Measurements from ENCODE around the gene CAPNS2. TPM values are rescaled to one million over a fixed set of nuclear protein-coding genes. Genes with fewer than 3 reads are reported as not detected.

Gene CAPNS2
- total RNA-seq, 1 donor from 2014 or later, result 4.7 TPM

DNA sequence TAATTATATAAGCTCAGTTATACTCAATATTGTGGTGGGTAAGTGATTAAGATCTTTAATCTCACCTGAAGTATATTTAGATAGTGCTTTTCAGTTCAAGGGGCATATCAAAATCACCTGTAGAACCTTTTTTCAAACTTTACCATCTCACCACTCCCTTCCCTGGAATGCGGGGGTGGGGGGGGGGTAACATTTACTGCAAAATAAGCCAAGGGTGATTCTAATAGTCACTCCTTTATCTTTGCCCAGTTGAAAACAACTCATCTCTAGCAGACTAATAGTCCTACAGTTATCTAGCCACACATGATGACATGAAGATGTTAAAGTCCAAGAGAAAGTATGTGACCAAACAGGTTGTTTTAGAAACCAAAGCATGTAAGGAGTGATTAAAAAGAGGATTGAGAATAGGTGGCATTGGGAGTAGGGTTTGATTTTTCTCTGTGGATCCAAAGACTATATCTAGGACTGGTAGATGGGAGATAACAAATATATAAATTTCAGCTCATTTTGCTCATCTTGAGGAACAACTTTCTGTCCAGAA is 36.1 kb upstream of the CAPNS2 start:
- no peak for DNase-seq (ENCODE audit: extremely low spot score, unreplicated experiment)
- Mint-ChIP-seq H3K4me1 (ENCODE audit: unreplicated experiment) (no peaks in the 10 kb centered on the region), H3K27me3 (no peaks in the 10 kb centered on the region), H3K36me3 (peaks cover 5% of the 10 kb centered on the region), H3K27ac (peak overlapping the region; percentile 36), H3K9me3 (peaks cover 5% of the 10 kb centered on the region), H3K4me3 (peak overlapping the region; percentile 45)
- TF ChIP-seq, protein P1, sequence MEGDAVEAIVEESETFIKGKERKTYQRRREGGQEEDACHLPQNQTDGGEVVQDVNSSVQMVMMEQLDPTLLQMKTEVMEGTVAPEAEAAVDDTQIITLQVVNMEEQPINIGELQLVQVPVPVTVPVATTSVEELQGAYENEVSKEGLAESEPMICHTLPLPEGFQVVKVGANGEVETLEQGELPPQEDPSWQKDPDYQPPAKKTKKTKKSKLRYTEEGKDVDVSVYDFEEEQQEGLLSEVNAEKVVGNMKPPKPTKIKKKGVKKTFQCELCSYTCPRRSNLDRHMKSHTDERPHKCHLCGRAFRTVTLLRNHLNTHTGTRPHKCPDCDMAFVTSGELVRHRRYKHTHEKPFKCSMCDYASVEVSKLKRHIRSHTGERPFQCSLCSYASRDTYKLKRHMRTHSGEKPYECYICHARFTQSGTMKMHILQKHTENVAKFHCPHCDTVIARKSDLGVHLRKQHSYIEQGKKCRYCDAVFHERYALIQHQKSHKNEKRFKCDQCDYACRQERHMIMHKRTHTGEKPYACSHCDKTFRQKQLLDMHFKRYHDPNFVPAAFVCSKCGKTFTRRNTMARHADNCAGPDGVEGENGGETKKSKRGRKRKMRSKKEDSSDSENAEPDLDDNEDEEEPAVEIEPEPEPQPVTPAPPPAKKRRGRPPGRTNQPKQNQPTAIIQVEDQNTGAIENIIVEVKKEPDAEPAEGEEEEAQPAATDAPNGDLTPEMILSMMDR (conservative IDR thresholded peaks at IDR 0.05), result no peak

DNA sequence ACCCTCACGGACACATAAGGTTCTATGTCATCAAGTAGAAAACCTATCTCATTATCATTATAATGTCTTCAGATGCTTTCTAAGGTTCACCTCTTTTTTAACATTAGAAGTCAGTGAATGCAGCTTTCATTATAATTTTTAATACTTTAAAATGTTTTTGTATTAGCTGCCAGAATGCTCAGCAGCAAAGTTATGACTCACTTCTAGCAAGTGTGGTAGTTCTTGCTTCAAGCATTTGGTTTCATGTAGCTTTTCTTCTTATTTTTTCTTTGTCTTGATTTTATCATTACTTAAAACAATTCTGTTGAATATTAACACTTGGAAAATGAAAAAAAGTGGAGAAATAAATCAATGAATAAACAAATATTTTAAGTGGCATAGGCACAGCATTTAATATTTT is 34.3 kb upstream of the CAPNS2 start:
- H3K4me3 Mint-ChIP-seq, result no peak overlapping the region
- TF ChIP-seq, protein P1 (conservative IDR thresholded peaks at IDR 0.05), result no peak
- H3K4me1 Mint-ChIP-seq (ENCODE audit: unreplicated experiment), result no peaks in the 10 kb centered on the region
- no peaks in the 10 kb centered on the region for H3K27me3 Mint-ChIP-seq
- peaks cover 5% of the 10 kb centered on the region for H3K9me3 Mint-ChIP-seq
- no peak overlapping the region for H3K27ac Mint-ChIP-seq
- H3K36me3 Mint-ChIP-seq, result peaks cover 9% of the 10 kb centered on the region
- DNase-seq (ENCODE audit: extremely low spot score, unreplicated experiment), result no peak

DNA sequence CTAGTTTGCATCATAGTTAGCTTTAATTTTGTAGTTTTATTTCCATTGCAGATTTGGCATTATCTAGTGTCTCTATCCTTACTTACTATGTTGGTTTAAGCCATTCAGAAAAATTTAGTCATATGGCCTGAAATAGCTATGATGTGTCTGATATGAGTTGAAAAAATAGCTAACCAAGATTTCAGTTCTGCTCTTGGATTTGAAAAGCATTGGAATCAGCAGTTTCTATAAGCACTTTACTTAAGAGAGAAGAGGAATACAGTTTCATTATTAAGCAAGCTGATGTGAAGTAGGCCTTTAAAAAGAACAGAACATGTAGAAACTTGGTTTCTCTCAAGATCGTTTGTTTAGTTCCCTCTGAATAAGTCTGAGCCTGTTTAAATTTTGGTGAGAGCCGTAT is 31.7 kb upstream of the CAPNS2 start:
- H3K27ac Mint-ChIP-seq, result no peak overlapping the region
- TF ChIP-seq, protein P1 (conservative IDR thresholded peaks at IDR 0.05), result no peak
- no peak for DNase-seq (ENCODE audit: extremely low spot score, unreplicated experiment)
- H3K4me1 Mint-ChIP-seq (ENCODE audit: unreplicated experiment), result no peaks in the 10 kb centered on the region
- H3K36me3 Mint-ChIP-seq, result peaks cover 9% of the 10 kb centered on the region
- H3K27me3 Mint-ChIP-seq, result no peaks in the 10 kb centered on the region
- H3K9me3 Mint-ChIP-seq, result peaks cover 5% of the 10 kb centered on the region
- no peak overlapping the region for H3K4me3 Mint-ChIP-seq

DNA sequence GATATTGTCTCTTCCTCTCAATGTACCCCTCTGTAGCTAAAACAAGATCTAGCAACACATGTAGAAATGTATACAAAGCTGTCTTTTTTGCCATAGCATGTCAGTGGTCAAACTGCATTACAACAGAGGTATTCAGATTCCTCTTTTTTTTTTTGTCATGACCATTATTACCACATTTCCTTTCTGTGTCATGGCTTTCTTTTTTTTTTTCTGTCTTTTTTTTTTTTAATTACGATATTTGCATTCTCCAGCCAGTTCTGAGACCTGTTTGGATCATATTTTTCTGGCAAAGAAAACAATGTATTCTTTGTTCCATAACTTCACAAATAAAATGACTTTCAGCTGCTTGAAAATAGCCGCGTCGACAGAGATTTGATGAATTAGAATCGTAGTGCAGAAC is 27.4 kb upstream of the CAPNS2 start:
- Mint-ChIP-seq H3K4me3 (no peak overlapping the region), H3K27me3 (no peaks in the 10 kb centered on the region), H3K36me3 (peaks cover 4% of the 10 kb centered on the region), H3K9me3 (no peaks in the 10 kb centered on the region), H3K4me1 (ENCODE audit: unreplicated experiment) (no peaks in the 10 kb centered on the region), H3K27ac (no peak overlapping the region)
- TF ChIP-seq, protein P1 (conservative IDR thresholded peaks at IDR 0.05), result no peak
- DNase-seq (ENCODE audit: extremely low spot score, unreplicated experiment), result no peak

DNA sequence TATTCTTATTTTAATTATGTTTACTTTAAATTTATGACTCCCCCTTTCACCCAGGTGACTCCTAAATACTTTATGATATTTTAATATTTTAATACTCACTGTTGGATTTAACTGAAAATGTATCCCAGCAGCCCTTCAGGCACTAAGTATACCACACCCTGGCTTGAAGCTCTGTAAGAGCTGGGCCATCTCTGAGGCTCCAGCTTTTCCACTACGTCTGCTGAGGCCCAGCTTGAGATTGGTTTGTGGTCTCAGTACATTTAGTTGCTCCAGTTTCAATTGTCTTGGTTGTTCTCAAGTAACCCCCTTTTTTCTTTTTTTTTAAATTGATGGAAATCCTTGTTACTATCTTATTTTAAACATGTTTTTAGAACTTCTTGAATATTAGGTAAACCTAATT is 27.0 kb upstream of the CAPNS2 start:
- H3K4me1 Mint-ChIP-seq (ENCODE audit: unreplicated experiment), result no peaks in the 10 kb centered on the region
- no peak overlapping the region for H3K4me3 Mint-ChIP-seq
- DNase-seq (ENCODE audit: extremely low spot score, unreplicated experiment), result no peak
- H3K27ac Mint-ChIP-seq, result no peak overlapping the region
- no peaks in the 10 kb centered on the region for H3K9me3 Mint-ChIP-seq
- peaks cover 4% of the 10 kb centered on the region for H3K36me3 Mint-ChIP-seq
- TF ChIP-seq, protein P1 (conservative IDR thresholded peaks at IDR 0.05), result no peak
- H3K27me3 Mint-ChIP-seq, result no peaks in the 10 kb centered on the region

DNA sequence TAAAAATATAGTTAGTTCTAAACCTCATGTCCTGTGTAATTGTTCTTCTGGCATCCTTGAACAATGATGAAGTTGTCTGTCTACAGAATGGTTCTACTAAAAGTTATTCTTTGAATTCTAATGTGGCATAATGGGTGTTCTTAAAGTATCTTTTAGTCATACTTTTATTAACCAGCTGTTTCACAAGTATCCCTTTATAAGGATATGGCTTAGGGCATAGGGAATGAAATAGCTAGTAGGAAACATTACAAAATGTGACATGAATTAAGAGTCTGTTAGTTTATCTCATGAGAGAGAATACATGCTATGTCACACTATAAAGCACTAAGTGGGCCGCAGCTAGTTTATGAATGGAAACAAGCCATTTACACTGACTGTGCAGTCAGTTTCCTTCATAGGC is 26.3 kb upstream of the CAPNS2 start:
- Mint-ChIP-seq H3K4me1 (ENCODE audit: unreplicated experiment) (no peaks in the 10 kb centered on the region), H3K4me3 (no peak overlapping the region), H3K27ac (no peak overlapping the region), H3K27me3 (no peaks in the 10 kb centered on the region), H3K9me3 (no peaks in the 10 kb centered on the region), H3K36me3 (peaks cover 4% of the 10 kb centered on the region)
- TF ChIP-seq, protein P1 (conservative IDR thresholded peaks at IDR 0.05), result no peak
- DNase-seq (ENCODE audit: extremely low spot score, unreplicated experiment), result no peak

Data from type B pancreatic cell (in vitro differentiated cells).